Measurements from ENCODE around the gene JAZF1. TPM values are rescaled to one million over a fixed set of nuclear protein-coding genes. Genes with fewer than 3 reads are reported as not detected.

Gene JAZF1
- total RNA-seq, 1 experiment from 2014 or later = 9.1 TPM

DNA sequence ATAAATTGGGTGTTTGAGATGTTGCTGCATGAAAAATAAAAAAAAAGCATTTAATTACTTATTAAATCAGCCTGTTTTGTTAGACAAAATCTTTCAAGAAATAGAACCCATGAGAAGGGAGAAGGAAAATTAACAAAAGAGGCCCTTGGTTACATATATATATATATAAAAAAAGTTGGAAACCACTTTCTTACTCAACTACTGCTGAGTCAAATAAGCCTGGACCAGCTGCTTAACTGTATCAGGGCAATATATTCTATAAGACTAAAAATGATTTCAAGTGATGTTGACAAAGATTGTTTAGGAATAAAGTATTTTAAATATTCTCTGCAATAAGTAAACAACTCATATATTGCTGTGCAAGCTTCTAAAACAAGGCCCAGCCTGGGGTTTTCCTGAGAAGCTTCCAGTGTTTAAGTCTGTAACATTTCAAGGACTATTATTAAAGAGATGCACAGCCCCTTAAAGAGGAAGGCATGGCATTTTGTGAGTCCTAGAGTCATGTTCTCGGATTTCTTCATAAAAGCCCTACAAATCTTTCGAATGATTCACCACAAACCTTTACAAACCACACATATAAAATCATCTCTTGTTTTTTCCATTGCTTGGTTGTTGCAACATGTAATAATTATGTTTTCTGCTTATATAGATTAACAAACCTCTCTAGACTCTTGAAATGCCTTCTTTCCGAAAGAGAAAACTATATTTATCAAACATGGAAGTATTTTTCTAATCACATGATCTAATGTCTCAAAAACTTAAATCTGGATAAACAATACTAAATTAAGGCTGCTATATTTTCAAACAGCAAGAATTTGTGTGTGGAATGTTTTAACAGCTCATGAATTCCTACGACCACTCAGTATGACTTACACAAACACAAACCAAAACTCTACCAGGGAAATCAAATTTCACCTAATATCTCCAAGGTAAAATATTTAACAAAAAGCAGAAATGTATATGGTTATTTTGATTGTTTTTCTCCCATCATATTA is 14.3 kb downstream of the JAZF1 start:
- H3K36me3 Mint-ChIP-seq (ENCODE audit: insufficient read depth in 1 of 3, low read depth in 3 of 3) = no peaks in the 10 kb centered on the region
- no peak overlapping the region for H2AK5ac ChIP-seq (ENCODE audit: insufficient read length, low read length)

More for the DNA sequence above, 14.3 kb downstream of the JAZF1 start:
- Mint-ChIP-seq H3K4me3 (no peak overlapping the region), H3K27me3 (ENCODE audit: low read depth) (no peaks in the 10 kb centered on the region), H3K9me3 (no peaks in the 10 kb centered on the region), H3K27ac (no peak overlapping the region), H3K4me1 (peaks cover 13 to 25% of the 10 kb centered on the region in 2 experiments)
- no peaks in the 10 kb centered on the region for H4K20me1 ChIP-seq (ENCODE audit: control insufficient read depth, insufficient read depth, insufficient read length)
- H3K4me2 ChIP-seq (ENCODE audit: insufficient read depth, insufficient read length, low read length) = no peak overlapping the region
- H2BK20ac ChIP-seq (ENCODE audit: low read depth, low read length, poor library complexity, severe bottlenecking) = no peak overlapping the region
- H2BK15ac ChIP-seq (ENCODE audit: low read depth, low read length) = no peak overlapping the region
- H4K91ac ChIP-seq (ENCODE audit: insufficient read length, low read depth, low read length) = no peak overlapping the region
- H3K18ac ChIP-seq (ENCODE audit: insufficient read length, low read depth, low read length) = no peak overlapping the region
- no peak overlapping the region for H3K9ac ChIP-seq (ENCODE audit: extremely low read depth, insufficient read length, low read length)
- 100% methylated on average over 1 of the region's 4 CpGs for WGBS (ENCODE audit: extremely low coverage, insufficient read length, low lambda C conversion rate)
- no peak overlapping the region for H3K27ac ChIP-seq (ENCODE audit: insufficient read length, low read depth, low read length)
- H3K56ac ChIP-seq (ENCODE audit: insufficient read length, low read depth, low read length) = no peak overlapping the region
- peaks cover 4% of the 10 kb centered on the region; the same call in 1 of the 2 replicates for H3K4me1 ChIP-seq (ENCODE audit: insufficient read depth, low read length)
- no peak overlapping the region for H2BK12ac ChIP-seq (ENCODE audit: insufficient read length, low read depth, low read length)
- no peak overlapping the region for H4K5ac ChIP-seq (ENCODE audit: insufficient read length, low read depth, low read length)
- no peak overlapping the region for H2BK5ac ChIP-seq (ENCODE audit: insufficient read length, low read length)
- H3K27me3 ChIP-seq (ENCODE audit: insufficient read depth, low read length) = no peaks in the 10 kb centered on the region
- no peak overlapping the region for H3K23ac ChIP-seq (ENCODE audit: insufficient read length, low read depth, low read length)
- no peaks in the 10 kb centered on the region for H3K9me3 ChIP-seq (ENCODE audit: control insufficient read depth, low read depth, low read length)
- H3T11ph ChIP-seq (ENCODE audit: low read length) = no peak overlapping the region
- no peak for DNase-seq
- peaks cover 2% of the 10 kb centered on the region; the same call in 1 of the 2 replicates for H3K79me2 ChIP-seq (ENCODE audit: insufficient read depth, low read length)
- TF ChIP-seq, protein P1, sequence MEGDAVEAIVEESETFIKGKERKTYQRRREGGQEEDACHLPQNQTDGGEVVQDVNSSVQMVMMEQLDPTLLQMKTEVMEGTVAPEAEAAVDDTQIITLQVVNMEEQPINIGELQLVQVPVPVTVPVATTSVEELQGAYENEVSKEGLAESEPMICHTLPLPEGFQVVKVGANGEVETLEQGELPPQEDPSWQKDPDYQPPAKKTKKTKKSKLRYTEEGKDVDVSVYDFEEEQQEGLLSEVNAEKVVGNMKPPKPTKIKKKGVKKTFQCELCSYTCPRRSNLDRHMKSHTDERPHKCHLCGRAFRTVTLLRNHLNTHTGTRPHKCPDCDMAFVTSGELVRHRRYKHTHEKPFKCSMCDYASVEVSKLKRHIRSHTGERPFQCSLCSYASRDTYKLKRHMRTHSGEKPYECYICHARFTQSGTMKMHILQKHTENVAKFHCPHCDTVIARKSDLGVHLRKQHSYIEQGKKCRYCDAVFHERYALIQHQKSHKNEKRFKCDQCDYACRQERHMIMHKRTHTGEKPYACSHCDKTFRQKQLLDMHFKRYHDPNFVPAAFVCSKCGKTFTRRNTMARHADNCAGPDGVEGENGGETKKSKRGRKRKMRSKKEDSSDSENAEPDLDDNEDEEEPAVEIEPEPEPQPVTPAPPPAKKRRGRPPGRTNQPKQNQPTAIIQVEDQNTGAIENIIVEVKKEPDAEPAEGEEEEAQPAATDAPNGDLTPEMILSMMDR (conservative IDR thresholded peaks at IDR 0.05) = no peak
- H4K8ac ChIP-seq (replicated peaks; ENCODE audit: insufficient read length, low read depth, low read length) = no peak overlapping the region
- H3K79me1 ChIP-seq (ENCODE audit: insufficient read depth, low read depth, low read length, poor library complexity, severe bottlenecking) = no peaks in the 10 kb centered on the region
- no peak overlapping the region for H2AFZ ChIP-seq (ENCODE audit: low read length)
- no peak overlapping the region for H3K4ac ChIP-seq (ENCODE audit: low read depth, low read length)
- no peaks in the 10 kb centered on the region for H3K23me2 ChIP-seq (ENCODE audit: insufficient read length, low read depth, low read length, poor library complexity, severe bottlenecking)
- no peak overlapping the region for H2BK120ac ChIP-seq (ENCODE audit: low read depth, low read length, poor library complexity, severe bottlenecking)
- no peak overlapping the region for H3K14ac ChIP-seq (ENCODE audit: insufficient read depth, low read length)
